K562 (cell line): ENCODE data around the gene C2orf69. TPM values are rescaled to one million over a fixed set of nuclear protein-coding genes. Genes with fewer than 3 reads are reported as not detected.
A peak's percentile ranks its signal among the peaks of the same experiment; 100 is the strongest.

Source experiments
- ATAC-seq: fragments of 200-7000 bp; cut with Tn5 transposase; 3 replicates; pipeline ENCODE4 v1.9.1; 2020; ENCODE audit warnings: moderate library complexity
- BruUV-seq: library from RNA; stranded (reverse); fragments of 400-500 nt; replicated peaks from 2 replicates; lab custom pipeline; 2021; lab: Mats Ljungman, UMichigan
- CTCF ChIA-PET: fragments of 300-600 bp; formaldehyde crosslinking; extraction: SDS; loops from one replicate; lab custom pipeline; 2021; ENCODE audit warnings: low intra/inter-chr PET ratio; lab: Yijun Ruan, JAX
- POLR2A ChIA-PET: fragments of 300-600, 350-650 bp; sonication (Branson Sonifier 250); formaldehyde crosslinking; extraction: SDS; loops from one replicate; lab custom pipeline; 2021; ENCODE audit warnings: antibody characterized with exemption, inconsistent platforms; lab: Yijun Ruan, JAX
- DNase-seq, 4 experiments: peaks; one replicate each; pipeline versions ENCODE4 v3.0.0 to v3.0.0-alpha.2; 2011 to 2018; ENCODE audit warnings: low spot score in 3 of 4, mixed read lengths in 3 of 4; ENCODE audit errors: extremely low read depth in 1 of 4
- FAIRE-seq: peaks from 2 replicates; lab custom pipeline; 2011; peaks lifted over from hg19 to GRCh38; lab: Jason Lieb, UNC
- H2AFZ ChIP-seq: 2 replicates; pipeline ENCODE4 v1.6.0; 2011; ENCODE audit warnings: low read depth, low read length, control low read depth, inconsistent platforms
- H3K27ac ChIP-seq: fragments of 200-600 bp; 3 replicates; pipeline ENCODE4 v1.8.0; 2011; ENCODE audit warnings: low read depth, mild to moderate bottlenecking, control low read depth, inconsistent platforms, low read length, moderate library complexity, mixed read lengths; ENCODE audit errors: extremely low read depth
- H3K27me3 ChIP-seq, 2 experiments: fragments of 300-600 bp in 1 of 2; 2 replicates in 1 of 2; 3 replicates in 1 of 2; pipeline versions ENCODE4 v1.6.0 to v1.8.0; 2011; ENCODE audit warnings: inconsistent platforms in 2 of 2, low read length in 2 of 2, mild to moderate bottlenecking in 1 of 2, mixed read lengths in 1 of 2, moderate library complexity in 1 of 2; ENCODE audit not compliant: control insufficient read depth in 2 of 2, insufficient read depth in 2 of 2
- H3K36me3 ChIP-seq: fragments of 300-600 bp; 3 replicates; pipeline ENCODE4 v1.8.0; 2011; ENCODE audit warnings: mild to moderate bottlenecking, low read length, inconsistent platforms; ENCODE audit not compliant: control insufficient read depth, insufficient read depth
- H3K4me1 ChIP-seq, 2 experiments: fragments of 200-600 bp in 1 of 2; replicated peaks in 1 of 2; 2 replicates in 1 of 2; 3 replicates in 1 of 2; pipeline versions ENCODE4 v1.5.1 to v1.8.0; 2011; ENCODE audit warnings: inconsistent platforms in 2 of 2, low read length in 2 of 2, mild to moderate bottlenecking in 1 of 2, mixed read lengths in 1 of 2, moderate library complexity in 1 of 2; ENCODE audit not compliant: control insufficient read depth in 2 of 2, insufficient read depth in 2 of 2
- H3K4me2 ChIP-seq: 2 replicates; pipeline ENCODE4 v1.6.1; 2011; ENCODE audit warnings: low read length, control low read depth, inconsistent platforms, mixed read lengths; ENCODE audit not compliant: insufficient read depth
- H3K4me3 ChIP-seq: fragments of 200-600 bp; sonication (generic), shearing (Covaris generic); 2 replicates; pipeline ENCODE4 v1.5.1; 2016; ENCODE audit warnings: control low read depth, inconsistent platforms
- H3K79me2 ChIP-seq: fragments of 200-600 bp; 3 replicates; pipeline ENCODE4 v1.8.0; 2011; ENCODE audit warnings: low read length, inconsistent platforms; ENCODE audit not compliant: control insufficient read depth, insufficient read depth
- H3K9ac ChIP-seq, 2 experiments: 2 replicates each; pipeline versions ENCODE4 v1.6.0 to v1.6.1; 2011; ENCODE audit warnings: low read depth in 2 of 2, low read length in 2 of 2, control low read depth in 1 of 2, inconsistent platforms in 1 of 2, mild to moderate bottlenecking in 1 of 2, mixed read lengths in 1 of 2; ENCODE audit not compliant: insufficient read depth in 1 of 2
- H3K9me1 ChIP-seq: one replicate; pipeline ENCODE4 v1.6.0; 2011; ENCODE audit warnings: inconsistent platforms, mild to moderate bottlenecking, low read length, moderate library complexity; ENCODE audit not compliant: control insufficient read depth, insufficient read depth
- H3K9me3 ChIP-seq: replicated peaks from 2 replicates; pipeline ENCODE4 v1.5.1; 2011; ENCODE audit warnings: low read depth, low read length, inconsistent platforms; ENCODE audit not compliant: control insufficient read depth, insufficient read depth
- H4K20me1 ChIP-seq: replicated peaks from 2 replicates; pipeline ENCODE4 v1.6.1; 2011; ENCODE audit warnings: low read length, inconsistent platforms, mixed read lengths; ENCODE audit not compliant: control insufficient read depth, insufficient read depth
- CHCHD3 ChIP-seq: fragments of 250-450 bp; sonication (Bioruptor Pico); IDR thresholded peaks from 2 replicates; pipeline ENCODE4 v2.1.2; 2022; ENCODE audit warnings: mild to moderate bottlenecking
- E2F4 ChIP-seq: sonication (generic); formaldehyde crosslinking; IDR thresholded peaks from 2 replicates; pipeline ENCODE4 v1.8.0; 2022; ENCODE audit warnings: mild to moderate bottlenecking, low read depth, missing genetic modification reagents
- ESRRA ChIP-seq: fragments of 450-650 bp; IDR thresholded peaks from 2 replicates; pipeline ENCODE4 v1.6.1; 2014; ENCODE audit warnings: low read depth, mild to moderate bottlenecking, moderate library complexity, borderline replicate concordance
- ETS1 ChIP-seq: conservative IDR thresholded peaks from 2 replicates; pipeline ENCODE4 v1.6.1; 2011; ENCODE audit warnings: low read depth, mild to moderate bottlenecking, low read length; ENCODE audit not compliant: control insufficient read depth
- GATA2 ChIP-seq: sonication (generic); formaldehyde crosslinking; IDR thresholded peaks from 2 replicates; pipeline ENCODE4 v1.4.0; 2020; ENCODE audit warnings: mild to moderate bottlenecking, missing genetic modification reagents
- NCOA1 ChIP-seq: fragments of 450-650 bp; IDR thresholded peaks from 2 replicates; pipeline ENCODE4 v1.6.1; 2016; ENCODE audit warnings: low read depth
- NFXL1 ChIP-seq: fragments of 450-650 bp; formaldehyde crosslinking; IDR thresholded peaks from 2 replicates; pipeline ENCODE4 v1.4.0; 2021; ENCODE audit warnings: mild to moderate bottlenecking
- PREB ChIP-seq: sonication (generic); formaldehyde crosslinking; IDR thresholded peaks from 2 replicates; pipeline ENCODE4 v1.8.1; 2023; ENCODE audit warnings: mild to moderate bottlenecking, missing genetic modification reagents
- RBFOX2 ChIP-seq: fragments of 200-400 bp; formaldehyde crosslinking; IDR thresholded peaks from 2 replicates; pipeline ENCODE4 v1.6.1; 2017; ENCODE audit warnings: low read depth, mild to moderate bottlenecking, low read length, moderate library complexity
- RBM22 ChIP-seq: fragments of 200-400 bp; formaldehyde crosslinking; IDR thresholded peaks from 2 replicates; pipeline ENCODE4 v1.6.1; 2018; ENCODE audit warnings: low read length, low read depth; ENCODE audit not compliant: poor library complexity, severe bottlenecking
- SUPT5H ChIP-seq: fragments of 450-650 bp; IDR thresholded peaks from 2 replicates; pipeline ENCODE4 v1.6.1; 2016
- ZBTB9 ChIP-seq: fragments of 450-650 bp; formaldehyde crosslinking; IDR thresholded peaks from 2 replicates; pipeline ENCODE4 v1.4.0; 2020; ENCODE audit warnings: mild to moderate bottlenecking, moderate library complexity
- ZNF830 ChIP-seq: fragments of 250-450 bp; sonication (Bioruptor Pico); IDR thresholded peaks from 2 replicates; pipeline ENCODE4 v1.5.0; 2021; ENCODE audit warnings: mild to moderate bottlenecking
- WGBS: fragments of 100-300 bp; shearing (Covaris generic); methylation state at CpG from one replicate; pipeline ENCODE4 v1.1.6; 2016; ENCODE audit warnings: low coverage, mixed read lengths; ENCODE audit not compliant: insufficient coverage; ENCODE audit errors: missing lambda C conversion rate; 5-methylcytosine and 5-hydroxymethylcytosine counted together
- in situ Hi-C: fragments of 300-500 bp; cut with MboI; formaldehyde crosslinking; loops from 4 replicates; pipeline ENCODE4 v1.15.0; 2018; ENCODE audit warnings: inconsistent platforms, mixed read lengths
- intact Hi-C: fragments of 100-400 bp; cut with micrococcal nuclease; formaldehyde crosslinking; loops from 2 replicates; pipeline ENCODE4 v1.14.2; 2022
- polyA plus RNA-seq, 8 experiments: library from polyadenylated mRNA; depleted of rRNA in 4 of 8; stranded (reverse) in 5 of 8; unstranded in 3 of 8; fragments of >200 nt; fragmentation: Nextera tagmentation in 2 of 8; fragmentation: Illumina TruSeq in 1 of 8; extraction: Ambion mirVana in 2 of 8; extraction: Trizol in 1 of 8; gene quantifications; 2 replicates each; pipeline versions ENCODE4 v1.2.1 to v1.2.3, GENCODE V29; 2011 to 2014; ENCODE audit warnings: inconsistent platforms in 1 of 8, missing spikeins in 1 of 8
- total RNA-seq, 7 experiments: library from RNA; depleted of rRNA in 6 of 7; stranded (reverse); fragments of >200 nt in 6 of 7; fragmentation: Illumina TruSeq in 2 of 7; extraction: Trizol in 2 of 7; gene quantifications; 2 replicates each; pipeline versions ENCODE4 v1.2.1 to v1.2.3, GENCODE V29; 2011 to 2021; ENCODE audit warnings: low replicate concordance in 1 of 7

Gene C2orf69
- total and polyA plus RNA-seq, 9 of the 15 experiments (the other 6 are each of a cell fraction or from before 2014, with no cell fraction given): 3.4 to 9.8 (median 5.7) TPM

- ATAC-seq (no peak), FAIRE-seq (no peak), DNase-seq (no peak)
- Histone ChIP-seq H3K4me2 (no peak overlapping the region), H3K4me3 (no peak overlapping the region), H3K9me1 (no peaks in the 10 kb centered on the region), H3K36me3 (peaks cover 75% of the 10 kb centered on the region), H4K20me1 (no peaks in the 10 kb centered on the region), H3K79me2 (peaks cover 33% of the 10 kb centered on the region), H3K27ac (no peak overlapping the region), H2AFZ (no peak overlapping the region), H3K9me3 (no peaks in the 10 kb centered on the region), H3K27me3 (no peaks in the 10 kb centered on the region), H3K9ac (no peak overlapping the region), H3K4me1 (no peaks in the 10 kb centered on the region)
- in situ Hi-C loops (no loop called here), intact Hi-C loops (no loop called here)
- ChIA-PET POLR2A (no interaction called here), CTCF (no interaction called here)
- WGBS: 9% methylated on average over 2 of the region's 2 CpGs
- no peak for TF ChIP-seq SUPT5H
- no peak for TF ChIP-seq NFXL1
- BruUV-seq: no TSS peak
Observed at GRCh38 chr2:199928226-199928625, 17.1 kb downstream of the C2orf69 start.

GRCh38 chr2:199928626-199929025 lies 17.5 kb downstream of the C2orf69 start:
- DNase-seq (no peak), ATAC-seq (peak; percentile 59), FAIRE-seq (no peak)
- Histone ChIP-seq H3K27me3 (no peaks in the 10 kb centered on the region), H3K4me1 (no peaks in the 10 kb centered on the region; a peak in 1 of 5 replicates), H3K36me3 (peaks cover 78% of the 10 kb centered on the region), H3K4me2 (no peak overlapping the region), H3K4me3 (no peak overlapping the region), H2AFZ (no peak overlapping the region), H3K27ac (no peak overlapping the region), H3K79me2 (peaks cover 29% of the 10 kb centered on the region), H4K20me1 (no peaks in the 10 kb centered on the region), H3K9ac (no peak overlapping the region), H3K9me1 (no peaks in the 10 kb centered on the region), H3K9me3 (no peaks in the 10 kb centered on the region)
- ChIA-PET POLR2A (no interaction called here), CTCF (no interaction called here)
- BruUV-seq: no TSS peak
- in situ Hi-C loops (no loop called here), intact Hi-C loops (no loop called here)
- TF ChIP-seq ZBTB9 (no peak), PREB (CRISPR knock-in tag) (no peak), ESRRA (no peak), ETS1 (no peak), RBFOX2 (no peak), NCOA1 (no peak), ZNF830 (no peak), GATA2 (no peak), E2F4 (CRISPR knock-in tag) (no peak), RBM22 (no peak), CHCHD3 (CRISPR knock-in tag) (no peak)
